ENCODE measurements around the gene CTU1. TPM values are rescaled to one million over a fixed set of nuclear protein-coding genes. Genes with fewer than 3 reads are reported as not detected.

CTU1 gene
- total and polyA plus RNA-seq, 8 donors: 1.6 to 9.9 (median 2.6) TPM

GRCh38 chr19:51082611-51083010 lies 25.6 kb downstream of the CTU1 start, which contains the start of gene KLK14:
KLK14 (minus strand) TSS chr19:51082887; CDS start chr19:51082614, 273 bp downstream.
- Histone ChIP-seq H3K27ac (no peak within 1 kb of the TSS), H3K4me1 (no peaks in the 10 kb centered on the region), H3K36me3 (no peaks in the 10 kb centered on the region), H3K27me3 (peaks cover 0 to 28% of the 10 kb centered on the region in 2 donors), H3K9me3 (no peaks in the 10 kb centered on the region), H3K4me3 (no peak within 1 kb of the TSS)
- ATAC-seq (no peak), DNase-seq (no peak)
- intact Hi-C loops (cut with DNase I): no loop called here
- no peak for TF ChIP-seq CTCF (IDR thresholded peaks at IDR 0.05)

- no peak for TF ChIP-seq CTCF (IDR thresholded peaks at IDR 0.05)
- no peaks in the 10 kb centered on the region for H3K36me3 ChIP-seq
- intact Hi-C loops (cut with DNase I): no loop called here
- H3K4me1 ChIP-seq: no peaks in the 10 kb centered on the region
- no peak overlapping the region for H3K27ac ChIP-seq
- H3K4me3 ChIP-seq: no peak overlapping the region
- no peak for DNase-seq
- no peaks in the 10 kb centered on the region for H3K9me3 ChIP-seq
- ATAC-seq: no peak
- peaks cover 0 to 28% of the 10 kb centered on the region in 2 donors for H3K27me3 ChIP-seq
Observed at GRCh38 chr19:51081476-51081875, 26.7 kb downstream of the CTU1 start.

- no peak for TF ChIP-seq CTCF (IDR thresholded peaks at IDR 0.05)
- DNase-seq: no peak
- Histone ChIP-seq H3K4me3 (no peak overlapping the region), H3K4me1 (no peaks in the 10 kb centered on the region), H3K27ac (no peak overlapping the region), H3K27me3 (peaks cover 0 to 33% of the 10 kb centered on the region in 2 donors), H3K9me3 (no peaks in the 10 kb centered on the region), H3K36me3 (no peaks in the 10 kb centered on the region)
- intact Hi-C loops (cut with DNase I): no loop called here
- no peak for ATAC-seq
Observed at GRCh38 chr19:51079481-51080110, 28.6 kb downstream of the CTU1 start.

GRCh38 chr19:51078731-51079130 lies 29.5 kb downstream of the CTU1 start:
- intact Hi-C loops (cut with DNase I): no loop called here
- no peak for DNase-seq
- Histone ChIP-seq H3K27ac (no peak overlapping the region), H3K4me3 (no peak overlapping the region), H3K9me3 (peaks cover 0 to 3% of the 10 kb centered on the region in 2 donors), H3K4me1 (no peaks in the 10 kb centered on the region), H3K27me3 (peaks cover 0 to 29% of the 10 kb centered on the region in 2 donors), H3K36me3 (no peaks in the 10 kb centered on the region)
- ATAC-seq: no peak
- TF ChIP-seq CTCF (IDR thresholded peaks at IDR 0.05): no peak

- Histone ChIP-seq H3K4me1 (no peaks in the 10 kb centered on the region), H3K36me3 (no peaks in the 10 kb centered on the region), H3K4me3 (no peak overlapping the region), H3K27ac (no peak overlapping the region), H3K9me3 (peaks cover 0 to 8% of the 10 kb centered on the region in 2 donors), H3K27me3 (peaks cover 0 to 23% of the 10 kb centered on the region in 2 donors)
- ATAC-seq (no peak), DNase-seq (no peak)
- intact Hi-C loops (cut with DNase I): no loop called here
- TF ChIP-seq CTCF (IDR thresholded peaks at IDR 0.05): no peak
Observed at GRCh38 chr19:51078104-51078503, 30.1 kb downstream of the CTU1 start.

Measured in left lung (tissue), 10 donors.